ENCODE measurements around the gene NPAS3. TPM values are rescaled to one million over a fixed set of nuclear protein-coding genes. Genes with fewer than 3 reads are reported as not detected.

NPAS3 gene
- total RNA-seq, 4 donors from 2014 or later, result 0.51 to 15.2 (median 6.6) TPM

DNA sequence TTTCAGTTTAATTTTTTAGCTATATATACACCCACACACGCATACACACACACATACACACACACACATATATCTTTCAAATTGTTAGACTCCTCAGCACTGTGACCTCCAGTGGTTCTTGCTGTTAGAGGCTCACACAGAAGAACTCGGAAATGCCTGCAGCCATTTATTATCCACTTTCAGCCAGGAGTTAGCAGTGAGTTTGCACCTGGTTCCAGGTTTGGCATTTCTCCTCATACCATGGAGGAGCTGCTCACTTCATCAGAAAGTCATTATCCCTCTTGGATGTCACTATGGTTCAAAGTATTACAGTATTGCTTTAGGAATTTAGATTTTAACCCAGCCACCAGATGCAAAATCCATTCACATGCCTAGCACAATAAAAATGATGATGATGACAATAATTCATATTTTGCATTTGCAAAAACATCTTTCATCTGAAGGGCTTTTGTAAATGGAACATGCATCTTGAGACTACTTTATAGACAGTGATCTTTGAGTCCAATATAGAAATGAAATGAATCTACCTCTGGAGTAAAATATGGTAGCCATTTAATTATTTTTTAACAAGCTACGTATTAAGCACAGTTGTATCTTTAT, 42.3 kb downstream of the NPAS3 start:
- Histone ChIP-seq H3K36me3 (no peaks in the 10 kb centered on the region), H3K27ac (no peak overlapping the region), H3K4me3 (no peak overlapping the region), H3K9me3 (no peaks in the 10 kb centered on the region), H3K27me3 (no peaks in the 10 kb centered on the region), H3K4me1 (no peaks in the 10 kb centered on the region)
- no peak for DNase-seq
- intact Hi-C loops (cut with DNase I; ENCODE audit: low total_unique reads), result no loop called here
- TF ChIP-seq POLR2A (IDR thresholded peaks at IDR 0.05), result no peak
- TF ChIP-seq, protein P1, sequence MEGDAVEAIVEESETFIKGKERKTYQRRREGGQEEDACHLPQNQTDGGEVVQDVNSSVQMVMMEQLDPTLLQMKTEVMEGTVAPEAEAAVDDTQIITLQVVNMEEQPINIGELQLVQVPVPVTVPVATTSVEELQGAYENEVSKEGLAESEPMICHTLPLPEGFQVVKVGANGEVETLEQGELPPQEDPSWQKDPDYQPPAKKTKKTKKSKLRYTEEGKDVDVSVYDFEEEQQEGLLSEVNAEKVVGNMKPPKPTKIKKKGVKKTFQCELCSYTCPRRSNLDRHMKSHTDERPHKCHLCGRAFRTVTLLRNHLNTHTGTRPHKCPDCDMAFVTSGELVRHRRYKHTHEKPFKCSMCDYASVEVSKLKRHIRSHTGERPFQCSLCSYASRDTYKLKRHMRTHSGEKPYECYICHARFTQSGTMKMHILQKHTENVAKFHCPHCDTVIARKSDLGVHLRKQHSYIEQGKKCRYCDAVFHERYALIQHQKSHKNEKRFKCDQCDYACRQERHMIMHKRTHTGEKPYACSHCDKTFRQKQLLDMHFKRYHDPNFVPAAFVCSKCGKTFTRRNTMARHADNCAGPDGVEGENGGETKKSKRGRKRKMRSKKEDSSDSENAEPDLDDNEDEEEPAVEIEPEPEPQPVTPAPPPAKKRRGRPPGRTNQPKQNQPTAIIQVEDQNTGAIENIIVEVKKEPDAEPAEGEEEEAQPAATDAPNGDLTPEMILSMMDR (IDR thresholded peaks at IDR 0.05), result no peak

- Histone ChIP-seq H3K9me3 (no peaks in the 10 kb centered on the region), H3K36me3 (no peaks in the 10 kb centered on the region), H3K4me1 (no peaks in the 10 kb centered on the region), H3K27ac (no peak overlapping the region), H3K4me3 (no peak overlapping the region), H3K27me3 (no peaks in the 10 kb centered on the region)
- no peak for DNase-seq
- intact Hi-C loops (cut with DNase I; ENCODE audit: low total_unique reads), result no loop called here
- TF ChIP-seq POLR2A (IDR thresholded peaks at IDR 0.05), result no peak
- TF ChIP-seq, protein P1 (IDR thresholded peaks at IDR 0.05), result no peak
Measured at GRCh38 chr14:32984241-32984930, 45.7 kb downstream of the NPAS3 start.

GRCh38 chr14:32985866-32986265, 47.2 kb downstream of the NPAS3 start:
- no peak overlapping the region for H3K4me3 ChIP-seq
- TF ChIP-seq, protein P1 (IDR thresholded peaks at IDR 0.05), result no peak
- TF ChIP-seq POLR2A (IDR thresholded peaks at IDR 0.05), result no peak
- no peaks in the 10 kb centered on the region for H3K4me1 ChIP-seq
- DNase-seq, result no peak
- intact Hi-C loops (cut with DNase I; ENCODE audit: low total_unique reads), result no loop called here
- H3K27ac ChIP-seq, result no peak overlapping the region
- no peaks in the 10 kb centered on the region for H3K27me3 ChIP-seq
- no peaks in the 10 kb centered on the region for H3K9me3 ChIP-seq
- no peaks in the 10 kb centered on the region for H3K36me3 ChIP-seq

DNA sequence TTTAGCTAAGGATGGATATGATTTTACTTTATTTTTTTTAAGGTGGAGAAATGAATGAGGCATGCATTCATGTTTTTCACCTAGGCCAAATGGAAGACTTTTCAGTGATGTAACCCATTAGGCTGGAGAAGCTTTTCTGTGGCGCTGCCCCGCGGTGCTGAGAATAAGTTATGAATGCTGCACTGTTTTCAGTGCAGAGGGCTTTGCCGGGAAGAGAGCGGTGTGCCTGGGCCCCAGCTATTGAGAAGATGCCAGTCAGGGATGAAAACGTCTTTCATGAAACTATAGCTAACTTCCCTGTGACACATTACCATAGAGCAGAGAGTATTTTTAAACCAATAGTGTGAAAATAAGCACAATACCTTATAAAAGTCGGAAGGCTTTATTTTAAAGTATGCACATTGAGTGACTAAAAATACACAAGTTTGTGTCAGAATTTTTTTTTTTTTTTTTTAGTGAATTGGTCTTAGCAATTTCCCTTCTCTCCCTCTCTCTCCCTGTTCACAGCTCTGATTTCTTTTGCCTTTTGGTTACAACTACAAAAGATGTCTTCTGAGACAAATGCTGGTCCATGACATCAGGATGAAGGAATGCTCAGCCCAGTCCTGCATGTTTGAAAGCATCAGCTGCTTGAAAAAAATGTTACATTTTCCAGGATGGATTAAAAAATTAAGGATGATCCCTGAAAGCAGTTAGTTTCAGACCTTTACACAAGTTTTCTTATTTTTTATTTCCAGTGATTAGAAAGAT, 48.3 kb downstream of the NPAS3 start:
- intact Hi-C loops (cut with DNase I; ENCODE audit: low total_unique reads), result no loop called here
- TF ChIP-seq, protein P1 (IDR thresholded peaks at IDR 0.05), result no peak
- no peak for TF ChIP-seq POLR2A (IDR thresholded peaks at IDR 0.05)
- no peak overlapping the region for H3K4me3 ChIP-seq
- no peaks in the 10 kb centered on the region for H3K4me1 ChIP-seq
- no peaks in the 10 kb centered on the region for H3K36me3 ChIP-seq
- DNase-seq, result no peak
- H3K9me3 ChIP-seq, result no peaks in the 10 kb centered on the region
- no peaks in the 10 kb centered on the region for H3K27me3 ChIP-seq
- H3K27ac ChIP-seq, result no peak overlapping the region

GRCh38 chr14:32991691-32992090, 53.0 kb downstream of the NPAS3 start:
- Histone ChIP-seq H3K4me1 (no peaks in the 10 kb centered on the region), H3K27me3 (no peaks in the 10 kb centered on the region), H3K36me3 (no peaks in the 10 kb centered on the region), H3K9me3 (no peaks in the 10 kb centered on the region), H3K4me3 (no peak overlapping the region), H3K27ac (no peak overlapping the region)
- DNase-seq, result no peak
- intact Hi-C loops (cut with DNase I; ENCODE audit: low total_unique reads), result no loop called here
- TF ChIP-seq, protein P1 (IDR thresholded peaks at IDR 0.05), result no peak
- TF ChIP-seq POLR2A (IDR thresholded peaks at IDR 0.05), result no peak

Data from uterus (tissue), 4 donors.